Hepatocyte (in vitro differentiated cells): ENCODE measurements around the gene ENOX1. TPM values are rescaled to one million over a fixed set of nuclear protein-coding genes. Genes with fewer than 3 reads are reported as not detected.

ENCODE experiments used
- DNase-seq: peaks from one replicate; pipeline ENCODE4 v3.0.0-alpha.2; 2016; ENCODE audit warnings: low spot score
- H2AFZ ChIP-seq: fragments of 200-600 bp; sonication (generic); 2 replicates; pipeline ENCODE4 v1.6.0; 2016; ENCODE audit warnings: antibody characterized with exemption, mild to moderate bottlenecking
- H3K27ac ChIP-seq: fragments of 200-600 bp; sonication (generic); 2 replicates; pipeline ENCODE4 v1.5.1; 2016; ENCODE audit warnings: mild to moderate bottlenecking
- H3K27me3 ChIP-seq: fragments of 200-600 bp; sonication (generic); 2 replicates; pipeline ENCODE4 v1.6.1; 2016
- H3K36me3 ChIP-seq: fragments of 200-600 bp; sonication (generic); replicated peaks from 2 replicates; pipeline ENCODE4 v1.5.1; 2016; ENCODE audit warnings: low read depth; ENCODE audit not compliant: insufficient read depth
- H3K4me1 ChIP-seq: fragments of 200-600 bp; sonication (generic); 2 replicates; pipeline ENCODE4 v1.5.1; 2016; ENCODE audit warnings: mild to moderate bottlenecking, moderate library complexity; ENCODE audit not compliant: insufficient read depth
- H3K4me2 ChIP-seq: fragments of 200-600 bp; sonication (generic); 2 replicates; pipeline ENCODE4 v1.6.0; 2016
- H3K4me3 ChIP-seq: fragments of 200-600 bp; sonication (generic); 2 replicates; pipeline ENCODE4 v1.5.1; 2016; ENCODE audit warnings: mild to moderate bottlenecking
- H3K79me2 ChIP-seq: fragments of 200-600 bp; sonication (generic); 2 replicates; pipeline ENCODE4 v1.6.0; 2017; ENCODE audit warnings: mild to moderate bottlenecking
- H3K9me2 ChIP-seq: fragments of 200-600 bp; sonication (generic); replicated peaks from 2 replicates; pipeline ENCODE4 v1.6.0; 2017; ENCODE audit warnings: mild to moderate bottlenecking; ENCODE audit not compliant: insufficient read depth
- H3K9me3 ChIP-seq: fragments of 200-600 bp; sonication (generic); 2 replicates; pipeline ENCODE4 v1.5.1; 2016; ENCODE audit warnings: low read depth, mild to moderate bottlenecking
- H4K20me1 ChIP-seq: fragments of 200-600 bp; sonication (generic); 2 replicates; pipeline ENCODE4 v1.6.0; 2016; ENCODE audit warnings: mild to moderate bottlenecking; ENCODE audit not compliant: insufficient read depth, poor library complexity, severe bottlenecking
- CTCF ChIP-seq: fragments of 200-600 bp; sonication (generic); IDR thresholded peaks from 2 replicates; pipeline ENCODE4 v1.5.1; 2016; ENCODE audit warnings: antibody characterized with exemption, mild to moderate bottlenecking; ENCODE audit not compliant: poor library complexity
- EZH2 ChIP-seq: fragments of 200-600 bp; sonication (generic); IDR thresholded peaks from 2 replicates; pipeline ENCODE4 v1.6.1; 2016; ENCODE audit warnings: antibody characterized with exemption, mild to moderate bottlenecking, borderline replicate concordance
- EZH2phosphoT487 ChIP-seq: fragments of 200-600 bp; sonication (generic); IDR thresholded peaks from one replicate; pipeline ENCODE4 v1.6.1; 2018; ENCODE audit warnings: antibody characterized with exemption, mild to moderate bottlenecking, low read depth, moderate library complexity; ENCODE audit not compliant: unreplicated experiment, severe bottlenecking
- whole genome bisulfite sequencing: methylation state at CpG from one replicate; pipeline ENCODE4 v1.1.6; 2016; ENCODE audit warnings: low lambda C conversion rate; ENCODE audit errors: missing lambda C conversion rate; 5-methylcytosine and 5-hydroxymethylcytosine counted together
- polyA plus RNA-seq: library from polyadenylated mRNA; unstranded; fragments of >200 nt; fragmentation: Nextera tagmentation; extraction: Ambion mirVana; gene quantifications from 2 replicates; pipeline ENCODE4 v1.2.1, GENCODE V29; 2016
- total RNA-seq: library from RNA; depleted of rRNA; stranded (reverse); fragments of >200 nt; gene quantifications from 2 replicates; pipeline ENCODE4 v1.2.3, GENCODE V29; 2014

Gene ENOX1
- total and polyA plus RNA-seq, 2 experiments from 2014 or later = 2.4 to 4.0 TPM

- no peaks in the 10 kb centered on the region for H3K79me2 ChIP-seq
- DNase-seq = no peak
- H3K9me3 ChIP-seq = no peaks in the 10 kb centered on the region
- no peaks in the 10 kb centered on the region for H3K36me3 ChIP-seq
- H2AFZ ChIP-seq = no peak overlapping the region
- no peak overlapping the region for H3K4me3 ChIP-seq
- no peak overlapping the region for H3K27ac ChIP-seq
- no peaks in the 10 kb centered on the region for H4K20me1 ChIP-seq
- H3K9me2 ChIP-seq = no peaks in the 10 kb centered on the region
- no peak overlapping the region for H3K4me2 ChIP-seq
- no peaks in the 10 kb centered on the region for H3K27me3 ChIP-seq
- no peaks in the 10 kb centered on the region for H3K4me1 ChIP-seq
- TF ChIP-seq EZH2phosphoT487 (no peak), CTCF (no peak), EZH2 (no peak)
- 58% methylated on average over 2 of the region's 2 CpGs for WGBS
These were observed 543.1 kb downstream of the ENOX1 start for GRCh38 chr13:43243711-43244110.

- TF ChIP-seq EZH2 (no peak), EZH2phosphoT487 (no peak), CTCF (no peak)
- no peak overlapping the region for H3K4me2 ChIP-seq
These were observed 544.7 kb downstream of the ENOX1 start for GRCh38 chr13:43242040-43242439.

GRCh38 chr13:43240278-43240677 is 546.5 kb downstream of the ENOX1 start:
- Histone ChIP-seq H3K4me3 (no peak overlapping the region), H3K4me1 (no peaks in the 10 kb centered on the region), H2AFZ (no peak overlapping the region), H3K9me3 (no peaks in the 10 kb centered on the region), H3K4me2 (no peak overlapping the region), H3K79me2 (no peaks in the 10 kb centered on the region), H4K20me1 (no peaks in the 10 kb centered on the region), H3K36me3 (no peaks in the 10 kb centered on the region), H3K27me3 (no peaks in the 10 kb centered on the region), H3K27ac (no peak overlapping the region), H3K9me2 (no peaks in the 10 kb centered on the region)
- DNase-seq = no peak
- no peak for TF ChIP-seq EZH2phosphoT487
- TF ChIP-seq CTCF = no peak
- TF ChIP-seq EZH2 = no peak

More at GRCh38 chr13:43242040-43242439, 544.7 kb downstream of the ENOX1 start:
- Histone ChIP-seq H3K4me1 (no peaks in the 10 kb centered on the region), H3K27me3 (no peaks in the 10 kb centered on the region), H3K9me2 (no peaks in the 10 kb centered on the region), H3K27ac (no peak overlapping the region), H2AFZ (no peak overlapping the region), H3K9me3 (no peaks in the 10 kb centered on the region), H4K20me1 (no peaks in the 10 kb centered on the region), H3K4me3 (no peak overlapping the region), H3K36me3 (no peaks in the 10 kb centered on the region), H3K79me2 (no peaks in the 10 kb centered on the region)
- WGBS = 86% methylated on average over 1 of the region's 1 CpG
- DNase-seq = no peak

- Histone ChIP-seq H3K4me3 (no peak overlapping the region), H4K20me1 (no peaks in the 10 kb centered on the region), H3K9me3 (no peaks in the 10 kb centered on the region), H3K4me2 (no peak overlapping the region), H3K36me3 (no peaks in the 10 kb centered on the region), H3K4me1 (no peaks in the 10 kb centered on the region), H3K79me2 (no peaks in the 10 kb centered on the region), H3K27me3 (no peaks in the 10 kb centered on the region), H3K9me2 (no peaks in the 10 kb centered on the region), H2AFZ (no peak overlapping the region), H3K27ac (no peak overlapping the region)
- no peak for DNase-seq
- TF ChIP-seq EZH2phosphoT487 = no peak
- TF ChIP-seq EZH2 = no peak
These were observed 547.4 kb downstream of the ENOX1 start for GRCh38 chr13:43239275-43239840.
